Measurements from ENCODE around the gene HDAC9. TPM values are rescaled to one million over a fixed set of nuclear protein-coding genes. Genes with fewer than 3 reads are reported as not detected.

HDAC9 gene
- polyA plus RNA-seq, 3 donors = 41.7 to 51.2 (median 44.2) TPM

DNA sequence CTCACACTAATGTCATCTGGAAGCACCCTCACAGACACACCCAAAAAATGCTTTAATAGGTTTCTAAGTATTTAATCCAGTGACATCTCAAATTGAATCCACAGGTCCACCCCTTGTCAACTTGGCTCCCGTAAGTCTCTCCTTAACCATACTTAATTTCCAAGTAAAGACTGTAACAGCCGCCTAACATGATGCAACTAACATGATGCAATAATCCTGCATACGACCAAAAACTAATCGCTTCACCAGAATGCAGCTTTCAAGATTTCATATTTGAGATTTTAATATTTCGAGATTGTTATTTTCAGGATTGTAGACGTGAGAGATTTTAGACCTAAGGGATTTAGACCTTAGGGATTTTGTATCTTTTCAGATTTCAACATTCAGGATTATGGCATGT is 3.7 kb upstream of the HDAC9 start:
- no peak overlapping the region for H3K27ac ChIP-seq (ENCODE audit: low read depth in 1 of 2, low read length in 2 of 2)
- H2AFZ ChIP-seq (ENCODE audit: insufficient read depth, low read depth, low read length, poor library complexity, severe bottlenecking) = no peak overlapping the region
- H3K9ac ChIP-seq (ENCODE audit: insufficient read depth, low read length, poor library complexity, severe bottlenecking) = no peak overlapping the region
- H3K4me3 ChIP-seq (replicated peaks in 1 of 3; ENCODE audit: low read depth in 2 of 3, low read length in 3 of 3) = no peak overlapping the region
- peaks cover 14 to 18% of the 10 kb centered on the region in 2 donors for H3K36me3 Mint-ChIP-seq
- H3K4me2 ChIP-seq (replicated peaks; ENCODE audit: extremely low read depth, low read length, poor library complexity, severe bottlenecking) = no peak overlapping the region
- H3K4me1 ChIP-seq (ENCODE audit: control insufficient read depth in 1 of 2, insufficient read depth in 2 of 2, low read length in 2 of 2) = peaks cover 20 to 23% of the 10 kb centered on the region in 2 donors
- peak overlapping the region in 2 of 7 donors; percentile 15 to 19 for H3K27ac Mint-ChIP-seq
- H3K4me1 Mint-ChIP-seq = peaks cover 34% of the 10 kb centered on the region
- no peaks in the 10 kb centered on the region for H3K9me3 ChIP-seq (replicated peaks in 1 of 2; ENCODE audit: control insufficient read depth in 1 of 2, insufficient read depth in 1 of 2, low read length in 2 of 2)
- peaks cover 31% of the 10 kb centered on the region for H3K79me2 ChIP-seq (ENCODE audit: insufficient read depth, low read length)
- no peak overlapping the region for H3K4me3 Mint-ChIP-seq
- no peaks in the 10 kb centered on the region for H3K27me3 ChIP-seq (ENCODE audit: control insufficient read depth in 2 of 2, insufficient read depth in 2 of 2, low read length in 2 of 2)
- H4K20me1 ChIP-seq (ENCODE audit: insufficient read depth, low read length) = peaks cover 79% of the 10 kb centered on the region
- 38% methylated on average over 1 of the region's 6 CpGs for WGBS (ENCODE audit: insufficient coverage)
- intact Hi-C loops (cut with micrococcal nuclease) = no loop called here
- peaks cover 5 to 6% of the 10 kb centered on the region in 2 donors for H3K36me3 ChIP-seq (replicated peaks in 1 of 2; ENCODE audit: control insufficient read depth in 1 of 2, insufficient read depth in 2 of 2, low read length in 2 of 2)
- no peaks in the 10 kb centered on the region for H3K9me3 Mint-ChIP-seq
- peak; percentile 17 to 33 (median 29) for DNase-seq
- no peaks in the 10 kb centered on the region for H3K27me3 Mint-ChIP-seq (ENCODE audit: low read depth in 3 of 3)
- no peak for TF ChIP-seq CTCF (IDR thresholded peaks at IDR 0.05)

DNA sequence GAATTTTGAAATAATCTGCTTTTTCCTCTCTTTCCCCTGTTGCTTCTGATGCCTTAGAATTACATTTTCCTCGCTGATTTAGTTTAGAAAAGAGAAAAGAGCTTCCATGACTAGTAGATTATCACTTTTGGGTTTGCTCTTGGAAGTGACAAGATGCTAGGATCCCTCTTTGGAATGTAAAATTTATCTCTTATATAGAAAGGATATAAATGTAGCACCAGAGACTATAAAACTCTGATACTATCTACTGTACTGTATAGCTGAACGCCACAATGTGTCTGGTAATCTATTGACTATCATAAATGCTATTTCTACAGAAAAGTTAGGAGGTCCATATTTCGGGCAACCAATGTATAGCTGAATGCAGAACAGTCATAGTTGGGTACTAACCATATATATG is 1.1 kb upstream of the HDAC9 start:
- Mint-ChIP-seq H3K27ac (no peak overlapping the region), H3K9me3 (no peaks in the 10 kb centered on the region), H3K4me3 (no peak overlapping the region), H3K4me1 (peaks cover 40% of the 10 kb centered on the region), H3K36me3 (peaks cover 19 to 20% of the 10 kb centered on the region in 2 donors), H3K27me3 (ENCODE audit: low read depth in 3 of 3) (no peaks in the 10 kb centered on the region)
- WGBS (ENCODE audit: insufficient coverage) = no CpG with 5 or more reads among the region's 3 CpGs
- TF ChIP-seq CTCF (IDR thresholded peaks at IDR 0.05) = no peak
- Histone ChIP-seq H3K4me1 (ENCODE audit: control insufficient read depth in 1 of 2, insufficient read depth in 2 of 2, low read length in 2 of 2) (peaks cover 20 to 23% of the 10 kb centered on the region in 2 donors), H2AFZ (ENCODE audit: insufficient read depth, low read depth, low read length, poor library complexity, severe bottlenecking) (no peak overlapping the region), H3K27me3 (ENCODE audit: control insufficient read depth in 2 of 2, insufficient read depth in 2 of 2, low read length in 2 of 2) (no peaks in the 10 kb centered on the region), H3K4me3 (replicated peaks in 1 of 3; ENCODE audit: low read depth in 2 of 3, low read length in 3 of 3) (no peak overlapping the region), H3K27ac (ENCODE audit: low read depth in 1 of 2, low read length in 2 of 2) (no peak overlapping the region), H3K9ac (ENCODE audit: insufficient read depth, low read length, poor library complexity, severe bottlenecking) (no peak overlapping the region), H3K36me3 (replicated peaks in 1 of 2; ENCODE audit: control insufficient read depth in 1 of 2, insufficient read depth in 2 of 2, low read length in 2 of 2) (peaks cover 5 to 14% of the 10 kb centered on the region in 2 donors), H3K79me2 (ENCODE audit: insufficient read depth, low read length) (peaks cover 21% of the 10 kb centered on the region), H3K9me3 (replicated peaks in 1 of 2; ENCODE audit: control insufficient read depth in 1 of 2, insufficient read depth in 1 of 2, low read length in 2 of 2) (no peaks in the 10 kb centered on the region), H4K20me1 (ENCODE audit: insufficient read depth, low read length) (peaks cover 81% of the 10 kb centered on the region), H3K4me2 (replicated peaks; ENCODE audit: extremely low read depth, low read length, poor library complexity, severe bottlenecking) (no peak overlapping the region)
- intact Hi-C loops (cut with micrococcal nuclease) = no loop called here
- DNase-seq = no peak
